Activated CD8-positive, alpha-beta memory T cell treated with anti-CD3 and anti-CD28 coated beads for 24 hours (primary cell): ENCODE data around the gene KLHL13.
"Not testable (repeated sequence)": the region's sequence is repeated elsewhere in the genome, so short reads cannot be mapped to it uniquely, and the experiment has no call there.

Experiments used
- DNase-seq: peaks from one replicate; pipeline ENCODE4 v3.0.0-alpha.2; 2020

The KLHL13 gene

DNA sequence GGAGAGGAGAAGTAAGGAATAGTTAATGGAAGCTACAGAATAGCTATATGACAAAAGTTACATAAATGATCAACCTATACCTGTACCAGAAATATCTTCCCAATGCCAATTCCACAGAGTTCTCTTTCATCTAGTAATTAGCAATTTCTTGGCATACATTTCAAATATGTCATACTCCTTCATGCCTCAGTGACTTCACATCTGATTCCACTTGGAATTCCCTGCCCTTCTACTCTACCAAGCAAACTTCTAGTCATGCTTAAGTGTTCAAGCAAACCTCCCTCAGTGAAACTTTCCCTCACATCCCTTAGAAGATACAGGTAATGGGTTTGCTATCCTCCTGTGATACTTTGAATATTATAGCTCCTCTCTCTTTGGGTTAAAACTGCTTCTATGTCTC, 127.1 kb downstream of the KLHL13 start:
- no peak for DNase-seq

DNA sequence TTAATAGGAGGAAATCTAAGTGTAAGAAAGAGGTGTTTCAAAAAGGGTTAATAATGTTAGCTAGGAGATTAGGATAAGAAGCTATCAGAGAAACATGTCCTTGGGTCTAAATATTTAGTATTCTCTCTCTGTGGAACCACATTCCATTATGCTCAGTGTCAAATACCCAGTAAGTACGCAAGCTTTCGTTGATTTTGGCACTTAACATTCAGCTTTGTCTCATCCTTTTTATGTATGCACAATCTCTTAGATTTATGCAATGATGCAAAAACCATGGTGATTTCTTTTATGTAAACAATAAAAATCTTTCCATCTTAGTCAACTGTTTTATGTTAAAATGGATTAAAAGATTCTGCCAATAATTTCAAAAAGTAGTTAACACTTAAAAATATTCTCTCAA, 129.2 kb downstream of the KLHL13 start:
- no peak for DNase-seq

GRCh38 chrX:117985241-117985640, 131.4 kb downstream of the KLHL13 start:
- no peak for DNase-seq

DNA sequence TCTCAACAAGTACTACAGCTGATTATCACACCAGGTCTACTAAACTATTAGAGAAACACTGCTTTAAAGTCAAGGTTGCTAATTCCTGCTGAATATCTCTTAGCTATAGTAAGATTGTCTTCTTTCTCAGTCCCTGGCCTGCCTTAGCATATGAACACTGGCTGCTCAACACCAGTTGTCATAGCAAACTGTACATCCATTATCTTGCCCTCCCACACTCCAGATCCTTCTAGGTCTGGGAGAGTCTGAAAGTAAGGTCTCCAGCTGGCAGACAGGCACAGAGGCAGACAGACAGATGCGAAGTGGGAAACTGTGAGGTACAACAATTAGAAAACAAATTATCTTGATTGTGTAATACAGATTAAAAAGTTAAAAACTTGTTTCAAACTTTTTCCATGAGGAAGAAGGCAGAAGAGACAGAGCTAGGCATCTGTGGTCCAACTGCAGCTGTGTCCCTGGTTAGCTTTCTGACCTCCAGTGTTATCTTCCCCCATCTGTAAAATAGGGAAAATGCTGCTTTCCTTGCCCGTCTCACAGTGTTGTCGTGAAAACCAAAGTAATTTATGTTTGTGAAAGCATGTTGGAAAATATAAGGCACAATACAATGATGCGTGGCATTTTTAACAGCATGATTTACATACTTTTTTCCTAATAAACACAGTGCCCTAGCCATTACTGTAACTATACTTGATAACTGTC, 133.8 kb downstream of the KLHL13 start:
- DNase-seq = no peak

- DNase-seq = no peak
Observed at GRCh38 chrX:117978402-117978801, 138.2 kb downstream of the KLHL13 start.

DNA sequence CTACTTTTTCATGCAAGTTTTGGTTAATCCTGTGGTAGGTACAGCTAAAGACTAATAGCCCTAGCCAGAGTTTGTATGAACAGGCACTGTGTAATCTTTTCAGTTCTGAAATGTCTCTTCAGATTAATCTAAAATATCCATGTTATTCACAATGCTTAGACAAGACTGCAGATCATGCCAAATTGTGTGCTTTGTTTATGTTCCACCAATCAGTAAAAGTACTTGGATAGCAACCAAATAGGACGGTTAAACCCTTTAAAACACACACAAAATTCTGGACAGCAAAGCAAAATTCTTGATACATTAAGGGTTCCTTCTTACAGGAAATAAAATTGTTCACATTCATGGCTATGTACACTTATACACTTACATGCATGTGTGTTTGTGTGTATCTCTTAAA, 139.1 kb downstream of the KLHL13 start:
- no peak for DNase-seq

DNA sequence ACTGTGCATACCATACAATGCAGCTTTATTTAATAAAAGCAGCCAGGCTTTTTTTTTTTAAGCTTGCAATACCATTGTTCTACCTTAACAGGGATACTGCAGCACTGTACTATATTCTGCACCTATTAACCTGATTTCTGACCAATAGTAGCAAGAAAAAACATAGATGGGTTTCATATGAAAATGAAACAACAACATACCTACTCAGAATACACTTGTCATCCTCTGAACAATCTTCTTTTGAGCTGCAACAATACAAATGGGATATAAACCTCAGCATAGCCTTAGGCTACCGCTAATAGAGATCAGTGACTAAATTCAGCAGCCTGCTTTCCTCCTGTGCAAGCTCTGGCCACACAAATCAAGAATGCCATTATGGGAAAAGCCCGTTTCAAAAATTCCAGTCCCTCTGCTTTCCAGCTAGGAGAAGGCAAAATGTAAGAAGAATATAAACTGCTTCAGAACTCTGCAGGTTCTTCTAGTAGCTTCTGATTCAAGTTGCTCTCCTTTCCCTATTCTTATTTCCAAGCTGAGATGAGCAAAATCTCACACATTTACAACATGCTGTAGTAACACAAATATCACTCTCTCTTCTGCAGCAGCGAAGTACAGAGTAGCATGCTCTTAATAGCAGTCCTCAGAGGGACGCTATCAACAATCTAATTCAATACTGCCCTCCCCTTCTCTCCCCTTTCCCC, 143.4 kb downstream of the KLHL13 start:
- no peak for DNase-seq

- DNase-seq = no peak
Observed at GRCh38 chrX:117972711-117973109, 143.9 kb downstream of the KLHL13 start.

GRCh38 chrX:117969782-117970181, 146.8 kb downstream of the KLHL13 start:
- no peak for DNase-seq

- no peak for DNase-seq
Observed at GRCh38 chrX:117969328-117969727, 147.3 kb downstream of the KLHL13 start.

DNA sequence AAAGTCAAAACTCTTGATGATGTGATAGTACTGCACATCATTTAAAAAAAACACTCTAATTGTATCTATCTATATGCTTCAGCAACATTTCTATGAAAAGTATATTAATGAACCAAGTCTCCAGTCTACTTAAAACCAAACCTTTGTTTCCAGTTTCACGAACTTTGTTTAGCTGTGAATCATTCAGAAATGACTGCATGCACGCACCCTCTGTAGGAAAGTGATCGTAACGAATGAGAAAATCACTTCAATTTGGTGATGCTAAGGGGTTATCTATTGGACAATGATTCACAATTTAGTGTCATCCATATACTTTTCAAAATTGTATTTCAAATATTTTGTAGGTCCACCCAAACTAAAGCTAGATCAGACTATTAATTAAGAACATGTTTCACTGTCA, 157.6 kb downstream of the KLHL13 start:
- no peak for DNase-seq

DNA sequence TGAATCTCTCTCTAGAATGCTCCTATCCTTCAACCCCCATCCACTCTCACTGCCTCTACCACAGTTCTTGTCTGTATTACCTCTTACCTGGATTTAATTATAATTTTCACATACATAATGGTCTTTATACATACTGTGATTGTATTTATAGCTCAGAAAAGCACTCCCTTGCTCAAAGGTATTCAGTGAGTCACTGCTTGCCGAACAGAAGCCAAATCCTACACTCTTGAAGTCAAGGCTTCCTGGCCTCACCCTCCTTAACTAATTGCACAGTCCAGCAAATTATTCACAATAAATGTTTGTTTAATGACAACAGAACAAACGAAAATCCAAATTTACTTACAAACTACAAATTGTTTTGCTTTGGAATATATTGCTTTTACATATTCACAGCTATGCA, 159.5 kb downstream of the KLHL13 start:
- DNase-seq = no peak

DNA sequence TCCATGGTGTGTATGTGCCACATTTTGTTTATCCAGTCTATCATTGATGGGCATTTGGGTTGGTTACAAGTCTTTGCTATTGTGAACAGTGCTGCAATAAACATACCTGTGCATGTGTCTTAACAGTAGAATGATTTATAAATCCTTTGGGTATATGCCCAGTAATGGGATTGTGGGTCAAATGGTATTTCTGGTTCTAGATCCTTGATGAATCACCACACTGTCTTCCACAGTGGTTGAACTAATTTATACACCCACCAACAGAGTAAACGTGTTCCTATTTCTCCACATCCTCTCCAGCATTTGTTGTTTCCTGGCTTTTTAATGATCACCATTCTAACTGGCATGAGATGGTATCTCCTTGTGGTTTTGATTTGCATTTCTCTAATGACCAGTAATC, 177.3 kb downstream of the KLHL13 start:
- not testable (repeated sequence) for DNase-seq

DNA sequence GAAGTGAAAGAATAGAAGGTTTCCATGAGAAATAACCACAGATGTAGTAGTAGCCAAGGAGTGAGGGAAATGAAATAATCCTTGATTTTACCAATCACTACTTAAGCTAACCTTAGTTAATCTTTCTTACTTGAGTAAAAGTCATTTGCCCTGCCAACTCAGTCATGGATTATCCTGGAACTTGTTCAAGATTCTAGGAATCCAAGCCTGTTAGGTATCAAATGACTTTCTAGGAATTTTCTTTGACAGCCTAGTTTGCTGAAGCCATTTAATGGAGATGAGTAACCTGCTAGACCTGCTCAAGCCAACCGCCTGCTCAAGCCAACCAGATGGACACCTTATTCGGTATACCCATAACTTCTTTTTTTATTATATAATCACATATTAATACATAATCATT, 180.5 kb downstream of the KLHL13 start:
- DNase-seq = no peak

GRCh38 chrX:117930116-117930515, 186.5 kb downstream of the KLHL13 start:
- DNase-seq = not testable (repeated sequence)

GRCh38 chrX:117919755-117920154, 196.9 kb downstream of the KLHL13 start:
- no peak for DNase-seq

- DNase-seq = no peak
Observed at GRCh38 chrX:117910216-117910615, 206.4 kb downstream of the KLHL13 start.

DNA sequence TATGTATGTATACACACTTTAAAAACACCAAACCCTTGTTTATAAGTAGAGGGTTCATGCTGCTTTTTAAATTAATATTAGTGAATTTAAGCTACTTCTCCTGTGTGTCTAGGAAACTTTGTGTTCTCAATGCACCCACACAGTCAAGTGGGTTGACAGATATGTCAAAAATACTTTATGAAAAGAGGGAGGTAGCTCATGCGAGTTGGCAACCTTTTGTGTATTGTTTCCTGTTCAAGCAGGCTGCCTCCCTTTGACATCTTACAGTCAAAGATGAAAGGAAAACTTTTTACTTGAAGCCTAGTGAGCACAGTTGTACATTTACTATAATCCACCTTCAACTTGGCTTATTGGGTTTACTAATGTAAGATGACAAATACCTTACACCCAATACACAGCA, 218.4 kb downstream of the KLHL13 start:
- DNase-seq = no peak

DNA sequence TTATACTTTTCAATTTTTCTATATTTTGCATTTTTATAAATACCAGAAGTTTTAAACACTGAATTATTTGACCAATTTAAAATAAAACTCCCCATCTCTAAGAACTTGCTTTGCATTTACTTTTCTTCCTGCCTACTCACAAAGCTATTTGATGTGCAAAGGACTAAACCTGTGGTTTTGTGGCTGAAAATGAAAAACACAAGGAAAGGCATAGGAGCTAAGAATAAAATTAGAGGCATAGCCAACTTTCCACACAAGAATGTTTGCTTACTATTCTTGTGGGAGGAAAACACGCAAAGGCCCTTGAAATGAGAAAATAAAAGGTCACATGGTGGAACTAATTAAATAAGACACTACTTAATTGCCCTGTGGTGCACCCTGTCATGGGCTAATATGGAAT, 221.2 kb downstream of the KLHL13 start:
- no peak for DNase-seq

DNA sequence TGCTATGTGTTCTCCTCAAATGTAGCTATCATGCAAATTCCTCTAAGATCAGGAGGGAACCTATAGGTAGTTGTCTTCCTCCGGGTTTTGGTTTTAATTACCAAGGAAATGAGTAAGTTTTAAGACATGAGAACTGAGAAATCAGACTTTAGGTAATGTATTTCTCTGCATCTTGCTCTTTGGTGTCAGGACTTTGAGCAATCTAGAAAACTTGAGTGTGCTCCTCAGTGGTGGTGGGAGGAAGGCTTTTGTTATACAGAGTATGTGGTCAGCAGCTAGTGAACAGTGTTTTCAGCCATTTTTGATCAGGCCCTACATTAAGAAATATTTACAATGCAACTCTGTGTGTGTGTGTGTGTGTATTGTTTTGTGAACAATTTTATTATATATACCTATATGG, 224.1 kb downstream of the KLHL13 start:
- no peak for DNase-seq

GRCh38 chrX:117871796-117872195, 244.8 kb downstream of the KLHL13 start:
- DNase-seq = no peak

- DNase-seq = no peak
Observed at GRCh38 chrX:117860517-117860916, 256.1 kb downstream of the KLHL13 start.

DNA sequence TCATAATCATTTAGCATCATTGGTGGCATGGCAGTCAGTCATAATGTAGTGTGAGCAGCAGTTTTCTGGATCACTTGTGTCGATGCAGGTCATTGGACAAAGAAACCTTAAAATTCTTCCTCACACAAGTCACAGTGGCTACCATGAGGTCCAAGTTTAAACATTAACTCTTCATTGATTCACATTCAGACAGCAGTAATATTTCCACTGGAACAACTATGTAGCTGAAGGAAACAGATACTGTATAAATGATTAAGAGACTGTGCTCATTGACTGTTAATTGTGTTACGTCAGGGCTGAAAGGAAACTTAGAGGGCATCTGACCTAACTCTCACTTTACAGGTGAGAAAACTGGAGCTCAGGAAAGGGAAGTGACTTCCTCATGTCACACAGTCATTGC, 261.8 kb downstream of the KLHL13 start:
- no peak for DNase-seq

DNA sequence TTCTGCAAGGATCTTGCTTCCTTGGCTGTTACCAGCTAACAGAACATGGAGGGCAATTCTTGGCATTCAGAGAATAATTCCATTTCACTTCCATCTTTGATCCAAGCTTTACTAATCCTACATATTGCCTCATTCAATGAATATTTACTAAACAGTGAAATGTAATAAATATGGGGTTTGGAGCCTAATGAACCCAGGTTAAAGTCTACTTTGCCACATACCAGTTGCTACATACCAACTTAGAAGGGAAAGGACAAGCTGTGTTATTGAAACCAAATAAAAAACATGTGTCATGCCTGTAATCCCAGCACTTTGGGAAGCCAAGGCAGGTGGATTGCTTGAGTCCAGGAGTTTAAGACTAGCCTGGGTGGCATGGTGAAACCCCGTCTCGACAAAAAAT, 265.6 kb downstream of the KLHL13 start:
- DNase-seq = no peak
